Suprapubic skin (tissue), 4 donors: Measurements from ENCODE around the gene MYOC. TPM values are rescaled to one million over a fixed set of nuclear protein-coding genes. Genes with fewer than 3 reads are reported as not detected.

Experiments
- DNase-seq, 2 donors: peaks; one replicate each; pipeline ENCODE4 v3.0.0-alpha.2; 2019; ENCODE audit warnings: low spot score in 2 of 2
- H3K27ac ChIP-seq: fragments of 200-600 bp; sonication (generic); one replicate; pipeline ENCODE4 v1.5.1; 2019
- H3K27me3 ChIP-seq: fragments of 200-600 bp; sonication (generic); one replicate; pipeline ENCODE4 v1.5.1; 2019
- H3K36me3 ChIP-seq: fragments of 200-600 bp; sonication (generic); one replicate; pipeline ENCODE4 v1.5.1; 2019
- H3K4me1 ChIP-seq: fragments of 200-600 bp; sonication (generic); one replicate; pipeline ENCODE4 v1.5.1; 2019
- H3K4me3 ChIP-seq: fragments of 200-600 bp; sonication (generic); one replicate; pipeline ENCODE4 v1.5.1; 2019; ENCODE audit warnings: mild to moderate bottlenecking
- H3K9me3 ChIP-seq: fragments of 200-600 bp; sonication (generic); one replicate; pipeline ENCODE4 v1.5.1; 2019
- CTCF ChIP-seq, 2 donors: fragments of 200-600 bp in 1 of 2; fragments of 450-650 bp in 1 of 2; sonication (generic) in 1 of 2; IDR thresholded peaks; one replicate each; pipeline ENCODE4 v1.5.1; 2016 to 2019; ENCODE audit warnings: antibody characterized with exemption in 2 of 2, mild to moderate bottlenecking in 1 of 2, moderate library complexity in 1 of 2
- EP300 ChIP-seq: sonication (generic); formaldehyde crosslinking; IDR thresholded peaks from one replicate; pipeline ENCODE4 v1.6.1; 2017; ENCODE audit warnings: antibody characterized with exemption
- POLR2A ChIP-seq, 2 donors: fragments of 450-650 bp; IDR thresholded peaks; one replicate each; pipeline ENCODE4 v1.6.1; 2017; ENCODE audit warnings: antibody characterized with exemption in 2 of 2, mild to moderate bottlenecking in 2 of 2, moderate library complexity in 2 of 2
- POLR2AphosphoS5 ChIP-seq, 3 donors: sonication (generic); formaldehyde crosslinking; IDR thresholded peaks; one replicate each; pipeline ENCODE4 v1.6.1; 2017; ENCODE audit warnings: antibody characterized with exemption in 3 of 3
- WGBS: methylation state at CpG from one replicate; pipeline ENCODE4 v1.1.5; 2018; 5-methylcytosine and 5-hydroxymethylcytosine counted together
- total RNA-seq, 4 donors: library from RNA; depleted of rRNA; stranded (reverse); fragments of >200 nt; gene quantifications; one replicate each; pipeline ENCODE4 v1.1.0, GENCODE V29; 2016

MYOC gene
- total RNA-seq, 4 donors from 2014 or later: 0.34 to 3.1 (median 1.2) TPM

- Histone ChIP-seq H3K9me3 (no peaks in the 10 kb centered on the region), H3K27ac (no peak overlapping the region), H3K36me3 (peaks cover 98% of the 10 kb centered on the region), H3K4me3 (no peak overlapping the region), H3K4me1 (no peaks in the 10 kb centered on the region), H3K27me3 (no peaks in the 10 kb centered on the region)
- TF ChIP-seq CTCF (IDR thresholded peaks at IDR 0.05) (no peak), POLR2A (IDR thresholded peaks at IDR 0.05) (no peak), EP300 (no peak), POLR2AphosphoS5 (IDR thresholded peaks at IDR 0.05) (no peak)
- no peak for DNase-seq
- WGBS: 92% methylated on average over 2 of the region's 2 CpGs
These were observed 64.3 kb downstream of the MYOC start for GRCh38 chr1:171588230-171588629.

GRCh38 chr1:171585715-171586114, 66.8 kb downstream of the MYOC start:
- peaks cover 97% of the 10 kb centered on the region for H3K36me3 ChIP-seq
- H3K27me3 ChIP-seq: no peaks in the 10 kb centered on the region
- no peak for DNase-seq
- TF ChIP-seq EP300: no peak
- no peak for TF ChIP-seq POLR2AphosphoS5 (IDR thresholded peaks at IDR 0.05)
- no peak for TF ChIP-seq CTCF (IDR thresholded peaks at IDR 0.05)
- 88% methylated on average over 9 of the region's 9 CpGs for WGBS
- no peak overlapping the region for H3K27ac ChIP-seq
- H3K4me1 ChIP-seq: no peaks in the 10 kb centered on the region
- H3K9me3 ChIP-seq: no peaks in the 10 kb centered on the region
- H3K4me3 ChIP-seq: no peak overlapping the region

Other genes starting within 250 kb of the MYOC start
- gene PRRC2C, start 167.2 kb downstream of the MYOC start, total RNA-seq: 100 to 1,000 TPM in 2 of 4 donors, 10 to 100 TPM in 2; 96.1 to 181 (median 104) TPM
- not detected for gene MYOCOS, start 30.4 kb downstream of the MYOC start, total RNA-seq
- 10 to 100 TPM in 3 of 4 donors, 1 to 10 TPM in 1; 9.3 to 23.3 (median 10.7) TPM for gene VAMP4, start 89.4 kb upstream of the MYOC start, total RNA-seq
- gene METTL13, start 129.0 kb upstream of the MYOC start, total RNA-seq: 10 to 100 TPM; 20.2 to 29.4 (median 23.4) TPM
- gene DNM3, start 188.8 kb upstream of the MYOC start, total RNA-seq: 10 to 100 TPM in 1 of 4 donors, 1 to 10 TPM in 3; 1.6 to 11.7 (median 3.7) TPM